HL-60 (cell line): ENCODE results near the gene SUPT3H.

Experiments used
- DNase-seq, 2 experiments: peaks; one replicate each; pipeline ENCODE4 v3.0.0-alpha.2; 2010 to 2020; ENCODE audit warnings: low read depth in 1 of 2, low spot score in 1 of 2
- H3K27ac ChIP-seq: fragments of 250-450 bp; sonication (Bioruptor Pico); replicated peaks from 2 replicates; pipeline ENCODE4 v1.5.1; 2020; ENCODE audit warnings: mild to moderate bottlenecking, moderate library complexity
- H3K27me3 ChIP-seq: fragments of 250-450 bp; sonication (Bioruptor Pico); 2 replicates; pipeline ENCODE4 v1.5.1; 2021; ENCODE audit warnings: mild to moderate bottlenecking, moderate library complexity; ENCODE audit not compliant: insufficient read depth, poor library complexity, severe bottlenecking
- H3K4me3 ChIP-seq: replicated peaks from 2 replicates; pipeline ENCODE4 v1.5.1; 2011; ENCODE audit warnings: mild to moderate bottlenecking, control low read depth, low read length; ENCODE audit not compliant: insufficient read depth
- CTCF ChIP-seq: IDR thresholded peaks from one replicate; pipeline ENCODE4 v1.5.1; 2011; ENCODE audit warnings: low read length, control low read depth, inconsistent platforms; ENCODE audit not compliant: insufficient read depth
- GABPA ChIP-seq: IDR thresholded peaks from 2 replicates; pipeline ENCODE4 v1.6.1; 2012; ENCODE audit warnings: low read depth
- POLR2AphosphoS5 ChIP-seq: IDR thresholded peaks from 2 replicates; pipeline ENCODE4 v1.6.1; 2012; ENCODE audit warnings: low read depth
- REST ChIP-seq: IDR thresholded peaks from 2 replicates; pipeline ENCODE4 v1.6.1; 2012; ENCODE audit warnings: low read depth; ENCODE audit not compliant: insufficient replicate concordance
- SPI1 ChIP-seq: IDR thresholded peaks from 2 replicates; pipeline ENCODE4 v1.6.1; 2012; ENCODE audit warnings: low read depth, mild to moderate bottlenecking, borderline replicate concordance

SUPT3H gene

GRCh38 chr6:45388328-45388727 is 10.6 kb upstream of the SUPT3H start:
- no peak overlapping the region for H3K4me3 ChIP-seq
- DNase-seq, result no peak
- H3K27ac ChIP-seq, result no peak overlapping the region
- H3K27me3 ChIP-seq, result no peaks in the 10 kb centered on the region
- no peak for TF ChIP-seq SPI1

- Histone ChIP-seq H3K27ac (no peak overlapping the region), H3K4me3 (no peak overlapping the region), H3K27me3 (no peaks in the 10 kb centered on the region)
- DNase-seq, result no peak
- no peak for TF ChIP-seq SPI1
- TF ChIP-seq GABPA, result no peak
- TF ChIP-seq POLR2AphosphoS5, result no peak
- TF ChIP-seq CTCF, result no peak
- no peak for TF ChIP-seq REST
Observed at GRCh38 chr6:45387236-45387635, 9.5 kb upstream of the SUPT3H start.

GRCh38 chr6:45386501-45386900 is 8.8 kb upstream of the SUPT3H start:
- DNase-seq, result no peak
- Histone ChIP-seq H3K27me3 (no peaks in the 10 kb centered on the region), H3K4me3 (no peak overlapping the region), H3K27ac (no peak overlapping the region)
- TF ChIP-seq POLR2AphosphoS5 (no peak), REST (no peak), GABPA (no peak), CTCF (no peak), SPI1 (no peak)

GRCh38 chr6:45382391-45382790 is 4.7 kb upstream of the SUPT3H start:
- H3K27ac ChIP-seq, result no peak overlapping the region
- H3K4me3 ChIP-seq, result no peak overlapping the region
- DNase-seq, result no peak
- TF ChIP-seq SPI1 (no peak), POLR2AphosphoS5 (no peak), REST (no peak), GABPA (no peak), CTCF (no peak)
- no peaks in the 10 kb centered on the region for H3K27me3 ChIP-seq
